22Rv1 (cell line): Measurements from ENCODE around the gene PIAS4.

Experiments
- ZFX ChIP-seq: fragments of 450-650 bp; IDR thresholded peaks from 2 replicates; pipeline ENCODE4 v1.6.1; 2017; ENCODE audit warnings: antibody characterized with exemption, borderline replicate concordance
- TF ChIP-seq, protein P1 (sequence below): fragments of 450-650 bp; IDR thresholded peaks from 2 replicates; pipeline ENCODE4 v1.5.1; 2017; ENCODE audit warnings: mild to moderate bottlenecking

DNA sequence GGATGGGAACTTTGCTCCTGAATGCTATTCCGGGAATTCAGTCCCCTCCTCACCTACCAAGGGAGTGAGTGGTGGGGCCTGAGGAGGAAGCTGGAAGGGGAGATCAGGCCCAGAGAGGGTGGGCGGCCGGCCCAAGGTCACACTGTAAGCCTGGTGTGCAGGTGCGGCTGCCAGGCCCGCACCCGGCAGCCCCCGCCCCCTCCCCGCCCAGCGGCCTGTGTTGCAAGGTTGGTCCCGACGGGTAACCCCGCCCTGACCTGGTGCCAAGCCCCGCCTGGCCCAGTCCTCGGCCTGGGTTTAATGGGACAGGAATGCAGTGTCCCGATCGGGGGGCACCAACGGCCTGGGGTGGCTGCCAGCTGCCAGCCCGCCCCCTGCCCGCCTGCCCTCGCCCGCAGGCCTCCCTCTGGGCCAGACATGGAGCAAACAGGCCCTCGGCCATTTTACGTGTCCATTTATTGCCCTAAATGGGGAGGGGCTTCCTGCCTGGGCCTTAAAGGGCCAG lies 53.7 kb downstream of the PIAS4 start:
- TF ChIP-seq, protein P1, sequence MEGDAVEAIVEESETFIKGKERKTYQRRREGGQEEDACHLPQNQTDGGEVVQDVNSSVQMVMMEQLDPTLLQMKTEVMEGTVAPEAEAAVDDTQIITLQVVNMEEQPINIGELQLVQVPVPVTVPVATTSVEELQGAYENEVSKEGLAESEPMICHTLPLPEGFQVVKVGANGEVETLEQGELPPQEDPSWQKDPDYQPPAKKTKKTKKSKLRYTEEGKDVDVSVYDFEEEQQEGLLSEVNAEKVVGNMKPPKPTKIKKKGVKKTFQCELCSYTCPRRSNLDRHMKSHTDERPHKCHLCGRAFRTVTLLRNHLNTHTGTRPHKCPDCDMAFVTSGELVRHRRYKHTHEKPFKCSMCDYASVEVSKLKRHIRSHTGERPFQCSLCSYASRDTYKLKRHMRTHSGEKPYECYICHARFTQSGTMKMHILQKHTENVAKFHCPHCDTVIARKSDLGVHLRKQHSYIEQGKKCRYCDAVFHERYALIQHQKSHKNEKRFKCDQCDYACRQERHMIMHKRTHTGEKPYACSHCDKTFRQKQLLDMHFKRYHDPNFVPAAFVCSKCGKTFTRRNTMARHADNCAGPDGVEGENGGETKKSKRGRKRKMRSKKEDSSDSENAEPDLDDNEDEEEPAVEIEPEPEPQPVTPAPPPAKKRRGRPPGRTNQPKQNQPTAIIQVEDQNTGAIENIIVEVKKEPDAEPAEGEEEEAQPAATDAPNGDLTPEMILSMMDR: no peak
- TF ChIP-seq ZFX: no peak
